Calu3 (cell line): Measurements from ENCODE around the gene MARCOL. TPM values are rescaled to one million over a fixed set of nuclear protein-coding genes. Genes with fewer than 3 reads are reported as not detected.

Experiments used
- BruUV-seq: library from RNA; stranded (reverse); fragments of 400-500 nt; replicated peaks from 2 replicates; lab custom pipeline; 2021; lab: Mats Ljungman, UMichigan
- CTCF ChIA-PET: fragments of 300-600 bp; sonication (Branson Sonifier 250); formaldehyde crosslinking; loops from one replicate; lab custom pipeline; 2022; ENCODE audit warnings: antibody characterized with exemption; lab: Charles Lee
- DNase-seq: peaks from one replicate; pipeline ENCODE4 v3.0.0; 2022
- H3K27ac Mint-ChIP-seq: one replicate; pipeline ENCODE4 v1.8.0; 2022; ENCODE audit warnings: mixed read lengths; ENCODE audit not compliant: unreplicated experiment
- H3K27me3 Mint-ChIP-seq: one replicate; pipeline ENCODE4 v1.8.0; 2022; ENCODE audit warnings: mixed read lengths; ENCODE audit not compliant: unreplicated experiment
- H3K36me3 Mint-ChIP-seq: one replicate; pipeline ENCODE4 v1.8.0; 2022; ENCODE audit warnings: mild to moderate bottlenecking, moderate library complexity, mixed read lengths; ENCODE audit not compliant: insufficient read depth, unreplicated experiment
- H3K4me1 Mint-ChIP-seq: one replicate; pipeline ENCODE4 v1.8.0; 2022; ENCODE audit warnings: mild to moderate bottlenecking, low read depth, mixed read lengths; ENCODE audit not compliant: unreplicated experiment
- H3K4me3 Mint-ChIP-seq: one replicate; pipeline ENCODE4 v1.8.0; 2022; ENCODE audit warnings: mild to moderate bottlenecking, low read depth, moderate library complexity, mixed read lengths; ENCODE audit not compliant: unreplicated experiment
- H3K9me3 Mint-ChIP-seq: one replicate; pipeline ENCODE4 v1.8.0; 2022; ENCODE audit warnings: low read depth, mixed read lengths; ENCODE audit not compliant: unreplicated experiment
- CTCF ChIP-seq: fragments of 200-600 bp; IDR thresholded peaks from one replicate; pipeline ENCODE4 v1.8.0; 2022; ENCODE audit warnings: antibody characterized with exemption; ENCODE audit not compliant: unreplicated experiment
- intact Hi-C: fragments of 100-400 bp; cut with micrococcal nuclease; formaldehyde crosslinking; loops from one replicate; pipeline ENCODE4 v1.10.0; 2022; ENCODE audit not compliant: unreplicated experiment
- total RNA-seq: library from RNA; stranded (reverse); gene quantifications from 2 replicates; pipeline ENCODE4 v1.2.3, GENCODE V29; 2022

The MARCOL gene
- total RNA-seq, 1 experiment from 2014 or later, result not detected

DNA sequence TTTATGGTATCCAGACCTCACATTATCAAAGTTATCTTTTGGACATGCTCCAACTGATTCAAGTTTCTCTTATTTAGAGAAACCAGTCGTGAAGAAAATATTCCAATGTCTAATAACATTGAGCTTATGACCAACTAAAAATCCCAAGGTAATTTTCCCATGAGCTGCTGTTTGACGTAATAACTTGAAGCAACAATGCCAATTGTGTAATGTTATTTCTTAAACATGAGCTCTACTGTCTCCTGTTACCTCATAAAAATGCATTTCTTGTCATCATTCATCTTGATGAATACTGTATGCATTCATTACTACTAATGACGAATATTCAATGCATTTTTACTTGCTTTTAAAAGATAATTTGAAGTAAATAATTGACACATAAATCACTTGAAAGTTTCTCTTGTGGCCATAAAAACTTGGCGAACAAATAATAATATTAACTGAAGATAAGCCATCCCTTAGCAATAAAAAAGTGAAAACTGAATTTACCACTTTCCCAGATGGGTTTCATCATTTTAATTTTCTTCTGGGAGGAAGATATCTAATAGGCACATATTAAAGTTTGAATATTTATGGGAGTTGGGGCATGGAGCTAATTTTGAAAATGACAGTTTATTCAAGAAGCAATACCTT lies 424 bp upstream of the MARCOL start:
- Mint-ChIP-seq H3K27ac (no peak overlapping the region), H3K9me3 (no peaks in the 10 kb centered on the region), H3K4me1 (no peaks in the 10 kb centered on the region), H3K27me3 (no peaks in the 10 kb centered on the region), H3K4me3 (no peak overlapping the region), H3K36me3 (no peaks in the 10 kb centered on the region)
- intact Hi-C loops, result no loop called here
- TF ChIP-seq CTCF, result no peak
- no peak for DNase-seq
- BruUV-seq, result no TSS peak
- CTCF ChIA-PET, result no interaction called here

DNA sequence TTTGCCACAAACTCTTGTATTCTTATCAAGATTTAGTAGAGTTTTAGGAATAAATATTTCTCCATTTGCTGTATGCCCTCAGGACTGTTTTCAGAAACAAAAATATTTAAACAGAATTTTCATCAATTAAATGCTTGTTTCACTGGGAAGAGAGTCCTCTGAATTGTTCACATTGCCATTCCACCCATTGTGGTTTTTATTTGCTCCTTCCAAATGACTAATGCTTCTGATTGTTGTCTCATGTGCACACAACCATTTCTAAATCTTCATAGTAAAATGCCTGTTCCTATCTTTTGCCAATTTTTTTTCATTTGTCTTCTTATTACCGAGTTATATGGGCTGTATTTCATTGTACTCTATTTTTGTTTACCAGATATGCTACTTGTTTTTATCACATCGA lies 10.6 kb downstream of the MARCOL start:
- no TSS peak for BruUV-seq
- no peaks in the 10 kb centered on the region for H3K4me1 Mint-ChIP-seq
- no peaks in the 10 kb centered on the region for H3K9me3 Mint-ChIP-seq
- H3K4me3 Mint-ChIP-seq, result no peak overlapping the region
- CTCF ChIA-PET, result no interaction called here
- intact Hi-C loops, result no loop called here
- no peaks in the 10 kb centered on the region for H3K27me3 Mint-ChIP-seq
- H3K27ac Mint-ChIP-seq, result no peak overlapping the region
- no peak for TF ChIP-seq CTCF
- DNase-seq, result no peak
- H3K36me3 Mint-ChIP-seq, result no peaks in the 10 kb centered on the region

GRCh38 chr5:148255456-148255855 lies 17.1 kb downstream of the MARCOL start:
- CTCF ChIA-PET, result no interaction called here

DNA sequence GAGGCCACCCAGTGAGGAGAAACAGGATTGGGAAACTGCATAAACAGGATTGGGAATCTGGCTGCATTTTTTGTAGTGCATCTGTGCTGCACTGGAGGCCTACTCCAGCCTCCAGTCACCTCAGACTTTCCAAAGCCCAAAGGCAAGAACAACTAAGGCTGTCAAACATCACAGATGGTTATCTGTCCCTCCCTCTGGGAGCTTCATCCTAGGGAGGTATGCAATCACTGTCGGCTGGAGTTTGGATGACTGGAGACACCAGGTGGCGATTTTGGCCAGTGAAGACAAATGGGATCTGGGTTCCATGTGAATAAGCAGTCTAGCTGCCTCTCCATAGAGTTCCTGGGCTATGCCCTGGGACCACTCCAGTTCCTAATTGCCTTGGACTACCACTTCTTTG lies 21.0 kb downstream of the MARCOL start:
- H3K4me3 Mint-ChIP-seq, result no peak overlapping the region
- H3K9me3 Mint-ChIP-seq, result peaks cover 2% of the 10 kb centered on the region
- no peak for DNase-seq
- no peaks in the 10 kb centered on the region for H3K4me1 Mint-ChIP-seq
- no peak for TF ChIP-seq CTCF
- no TSS peak for BruUV-seq
- intact Hi-C loops, result no loop called here
- H3K27me3 Mint-ChIP-seq, result no peaks in the 10 kb centered on the region
- CTCF ChIA-PET, result no interaction called here
- no peak overlapping the region for H3K27ac Mint-ChIP-seq
- no peaks in the 10 kb centered on the region for H3K36me3 Mint-ChIP-seq

More at GRCh38 chr5:148255456-148255855, 17.1 kb downstream of the MARCOL start:
- BruUV-seq, result no TSS peak
- Mint-ChIP-seq H3K4me3 (no peak overlapping the region), H3K27me3 (no peaks in the 10 kb centered on the region), H3K4me1 (no peaks in the 10 kb centered on the region), H3K9me3 (no peaks in the 10 kb centered on the region), H3K36me3 (no peaks in the 10 kb centered on the region), H3K27ac (no peak overlapping the region)
- intact Hi-C loops, result no loop called here
- no peak for TF ChIP-seq CTCF
- no peak for DNase-seq
